C4-2B (cell line): Measurements from ENCODE around the gene CDC37L1.

Experiments
- ZFX ChIP-seq: fragments of 450-650 bp; IDR thresholded peaks from 2 replicates; pipeline ENCODE4 v1.6.1; 2017
- TF ChIP-seq, protein P1 (sequence below): fragments of 450-650 bp; conservative IDR thresholded peaks from 2 replicates; pipeline ENCODE4 v1.5.1; 2017; ENCODE audit warnings: mild to moderate bottlenecking

DNA sequence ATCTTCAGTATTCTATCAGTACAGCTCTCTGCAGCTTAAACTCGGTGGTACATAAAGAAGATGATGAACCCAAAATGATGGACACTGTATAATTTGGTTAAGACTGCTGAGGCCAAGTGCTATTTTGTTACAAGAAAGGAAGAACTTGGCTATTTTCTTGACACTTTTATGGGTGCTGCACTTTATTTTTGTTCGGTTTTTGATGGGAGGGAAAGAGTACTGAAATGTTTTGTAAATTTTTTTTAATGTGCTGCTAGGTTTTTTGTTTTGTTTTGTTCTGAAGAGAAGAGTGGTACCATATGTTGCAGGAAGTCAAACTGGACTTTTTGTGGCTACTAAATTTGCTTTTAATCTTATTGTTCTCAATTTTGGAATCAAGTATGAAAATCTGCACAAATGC, 26.7 kb downstream of the CDC37L1 start:
- TF ChIP-seq, protein P1, sequence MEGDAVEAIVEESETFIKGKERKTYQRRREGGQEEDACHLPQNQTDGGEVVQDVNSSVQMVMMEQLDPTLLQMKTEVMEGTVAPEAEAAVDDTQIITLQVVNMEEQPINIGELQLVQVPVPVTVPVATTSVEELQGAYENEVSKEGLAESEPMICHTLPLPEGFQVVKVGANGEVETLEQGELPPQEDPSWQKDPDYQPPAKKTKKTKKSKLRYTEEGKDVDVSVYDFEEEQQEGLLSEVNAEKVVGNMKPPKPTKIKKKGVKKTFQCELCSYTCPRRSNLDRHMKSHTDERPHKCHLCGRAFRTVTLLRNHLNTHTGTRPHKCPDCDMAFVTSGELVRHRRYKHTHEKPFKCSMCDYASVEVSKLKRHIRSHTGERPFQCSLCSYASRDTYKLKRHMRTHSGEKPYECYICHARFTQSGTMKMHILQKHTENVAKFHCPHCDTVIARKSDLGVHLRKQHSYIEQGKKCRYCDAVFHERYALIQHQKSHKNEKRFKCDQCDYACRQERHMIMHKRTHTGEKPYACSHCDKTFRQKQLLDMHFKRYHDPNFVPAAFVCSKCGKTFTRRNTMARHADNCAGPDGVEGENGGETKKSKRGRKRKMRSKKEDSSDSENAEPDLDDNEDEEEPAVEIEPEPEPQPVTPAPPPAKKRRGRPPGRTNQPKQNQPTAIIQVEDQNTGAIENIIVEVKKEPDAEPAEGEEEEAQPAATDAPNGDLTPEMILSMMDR: no peak
- TF ChIP-seq ZFX: no peak
